B cell (primary cell): Measurements from ENCODE around the gene EFHC2. TPM values are rescaled to one million over a fixed set of nuclear protein-coding genes. Genes with fewer than 3 reads are reported as not detected.

ENCODE experiments used
- ATAC-seq: fragments of 200-7000 bp; cut with Tn5 transposase; one replicate; pipeline ENCODE4 v1.10.0; 2021; ENCODE audit warnings: low read depth, mild to moderate bottlenecking, moderate number of reproducible peaks, moderate library complexity
- CTCF ChIA-PET: fragments of 350-600 bp; sonication (Branson Sonifier 250); formaldehyde crosslinking; loops from one replicate; lab custom pipeline; 2021; ENCODE audit warnings: antibody characterized with exemption, inconsistent platforms; lab: Charles Lee
- POLR2A ChIA-PET: fragments of 350-600 bp; sonication (Branson Sonifier 250); formaldehyde crosslinking; loops from one replicate; lab custom pipeline; 2021; ENCODE audit warnings: antibody characterized with exemption; lab: Charles Lee
- DNase-seq: peaks from one replicate; pipeline ENCODE4 v3.0.0; 2013
- H2AFZ ChIP-seq: 2 replicates; pipeline ENCODE4 v1.6.1; 2012; ENCODE audit warnings: mild to moderate bottlenecking, low read depth, low read length; ENCODE audit not compliant: insufficient read depth, poor library complexity, severe bottlenecking
- H3K27ac ChIP-seq, 2 donors: 1 replicate in 1 of 2; 2 replicates in 1 of 2; pipeline ENCODE4 v1.5.1; 2012 to 2013; ENCODE audit warnings: low read length in 2 of 2, mild to moderate bottlenecking in 2 of 2, moderate library complexity in 1 of 2
- H3K27me3 ChIP-seq, 4 experiments: fragments of 200-600 bp in 1 of 4; sonication (generic) in 1 of 4; replicated peaks in 1 of 4; 1 replicate in 2 of 4; 2 replicates in 2 of 4; pipeline versions ENCODE4 v1.6.1 to v1.7.0; 2013 to 2016; ENCODE audit warnings: low read length in 3 of 4, mild to moderate bottlenecking in 2 of 4, mixed read lengths in 1 of 4, moderate library complexity in 1 of 4; ENCODE audit not compliant: insufficient read depth in 4 of 4, control insufficient read depth in 3 of 4; ENCODE audit errors: control extremely low read depth in 1 of 4
- H3K36me3 ChIP-seq, 2 experiments: replicated peaks in 1 of 2; 1 replicate in 1 of 2; 2 replicates in 1 of 2; pipeline versions ENCODE4 v1.6.1 to v1.7.1; 2013; ENCODE audit warnings: low read length in 1 of 2; ENCODE audit not compliant: insufficient read depth in 2 of 2, control insufficient read depth in 1 of 2; ENCODE audit errors: control extremely low read depth in 1 of 2, extremely low read depth in 1 of 2
- H3K4me1 ChIP-seq, 2 donors: fragments of 200-600 bp in 1 of 2; sonication (generic) in 1 of 2; 1 replicate in 1 of 2; 2 replicates in 1 of 2; pipeline versions ENCODE4 v1.5.1 to v1.6.1; 2013 to 2017; ENCODE audit warnings: low read length in 2 of 2; ENCODE audit not compliant: control insufficient read depth in 2 of 2, insufficient read depth in 2 of 2
- H3K4me2 ChIP-seq: replicated peaks from 2 replicates; pipeline ENCODE3; 2012; ENCODE audit warnings: mild to moderate bottlenecking, low read depth, low read length; ENCODE audit not compliant: poor library complexity, severe bottlenecking
- H3K4me3 ChIP-seq, 5 experiments: fragments of 200-600 bp in 1 of 5; sonication (generic) in 1 of 5; 1 replicate in 3 of 5; 2 replicates in 2 of 5; pipeline versions ENCODE4 v1.5.1 to v1.7.0; 2011 to 2016; ENCODE audit warnings: low read length in 4 of 5, mild to moderate bottlenecking in 4 of 5, low read depth in 2 of 5, control low read depth in 1 of 5, moderate library complexity in 1 of 5; ENCODE audit not compliant: insufficient read depth in 1 of 5; ENCODE audit errors: control extremely low read depth in 1 of 5, extremely low read depth in 1 of 5
- H3K79me2 ChIP-seq: fragments of 200-600 bp; sonication (generic); one replicate; pipeline ENCODE4 v1.6.0; 2016; ENCODE audit warnings: low read length; ENCODE audit not compliant: control insufficient read depth, insufficient read depth
- H3K9ac ChIP-seq: fragments of 200-600 bp; sonication (generic); 2 replicates; pipeline ENCODE4 v1.6.1; 2017; ENCODE audit warnings: mild to moderate bottlenecking, low read length, moderate library complexity
- H3K9me3 ChIP-seq, 3 donors: one replicate each; pipeline versions ENCODE4 v1.6.1 to v1.7.1; 2013; ENCODE audit warnings: low read length in 2 of 3; ENCODE audit not compliant: control insufficient read depth in 2 of 3, insufficient read depth in 1 of 3; ENCODE audit errors: control extremely low read depth in 1 of 3
- H4K20me1 ChIP-seq: 2 replicates; pipeline ENCODE4 v1.6.0; 2012; ENCODE audit warnings: mild to moderate bottlenecking, low read length; ENCODE audit not compliant: insufficient read depth, control insufficient read depth, poor library complexity, severe bottlenecking
- H3K27ac Mint-ChIP-seq: one replicate; pipeline ENCODE4 v1.8.0; 2021; ENCODE audit warnings: mixed read lengths
- H3K27me3 Mint-ChIP-seq: one replicate; pipeline ENCODE4 v1.8.0; 2021; ENCODE audit warnings: mixed read lengths
- H3K4me1 Mint-ChIP-seq: one replicate; pipeline ENCODE4 v1.8.0; 2021; ENCODE audit warnings: mixed read lengths
- H3K4me3 Mint-ChIP-seq: one replicate; pipeline ENCODE4 v1.8.0; 2021; ENCODE audit warnings: mixed read lengths
- H3K9me3 Mint-ChIP-seq: one replicate; pipeline ENCODE4 v1.8.0; 2022; ENCODE audit warnings: mixed read lengths; ENCODE audit not compliant: insufficient read depth
- CTCF ChIP-seq: fragments of 200-600 bp; IDR thresholded peaks from one replicate; pipeline ENCODE4 v1.8.0; 2022; ENCODE audit warnings: antibody characterized with exemption, mild to moderate bottlenecking
- EZH2 ChIP-seq: IDR thresholded peaks from 2 replicates; pipeline ENCODE4 v1.6.1; 2012; ENCODE audit warnings: borderline replicate concordance, low read depth, mild to moderate bottlenecking, moderate library complexity, low read length; ENCODE audit not compliant: insufficient read depth, poor library complexity, severe bottlenecking
- WGBS: methylation state at CpG from one replicate; pipeline ENCODE4 v1.1.5; 2013; ENCODE audit warnings: missing lambda C conversion rate; ENCODE audit not compliant: insufficient coverage; 5-methylcytosine and 5-hydroxymethylcytosine counted together
- intact Hi-C: fragments of 100-400 bp; cut with micrococcal nuclease; formaldehyde crosslinking; loops from one replicate; pipeline ENCODE4 v1.10.0; 2022
- polyA plus RNA-seq: library from polyadenylated mRNA; depleted of rRNA; stranded (reverse); fragments of >200 nt; gene quantifications from 2 replicates; pipeline ENCODE4 v1.2.3, GENCODE V29; 2012
- total RNA-seq, 2 donors: library from RNA; stranded (reverse); fragments of 120-200 nt in 1 of 2; gene quantifications; 1 replicate in 1 of 2; 2 replicates in 1 of 2; pipeline versions ENCODE4 v1.2.3 to v1.2.4, GENCODE V29; 2013 to 2022

Gene EFHC2
- total and polyA plus RNA-seq, 2 donors (not counting 1 experiment from before 2014, with no cell fraction given) = 0.12 to 0.47 TPM

GRCh38 chrX:44352758-44353157, 9.3 kb upstream of the EFHC2 start:
- no CpG with 5 or more reads among the region's 5 CpGs for WGBS
- H3K36me3 ChIP-seq = no peaks in the 10 kb centered on the region
- no peak overlapping the region for H3K9ac ChIP-seq
- no peaks in the 10 kb centered on the region for H3K9me3 Mint-ChIP-seq
- no peaks in the 10 kb centered on the region for H3K9me3 ChIP-seq
- no peaks in the 10 kb centered on the region for H3K4me1 ChIP-seq
- no peak overlapping the region for H2AFZ ChIP-seq
- ATAC-seq (no peak), DNase-seq (no peak)
- H3K4me2 ChIP-seq = no peak overlapping the region
- no peaks in the 10 kb centered on the region for H3K79me2 ChIP-seq
- no peaks in the 10 kb centered on the region for H3K4me1 Mint-ChIP-seq
- ChIA-PET POLR2A (no interaction called here), CTCF (no interaction called here)
- intact Hi-C loops = no loop called here
- no peak overlapping the region for H3K27ac ChIP-seq
- H3K27ac Mint-ChIP-seq = no peak overlapping the region
- no peaks in the 10 kb centered on the region for H4K20me1 ChIP-seq
- no peak for TF ChIP-seq EZH2
- TF ChIP-seq CTCF = no peak
- no peak overlapping the region for H3K4me3 ChIP-seq
- H3K4me3 Mint-ChIP-seq = no peak overlapping the region
- peaks cover 10% of the 10 kb centered on the region for H3K27me3 Mint-ChIP-seq
- peaks cover 0 to 14% (median 0%) of the 10 kb centered on the region in 4 experiments for H3K27me3 ChIP-seq

GRCh38 chrX:44349561-44349960, 6.1 kb upstream of the EFHC2 start:
- Mint-ChIP-seq H3K27ac (no peak overlapping the region), H3K27me3 (peaks cover 6% of the 10 kb centered on the region), H3K9me3 (no peaks in the 10 kb centered on the region), H3K4me1 (peaks cover 5% of the 10 kb centered on the region), H3K4me3 (no peak overlapping the region)
- no peak for ATAC-seq
- H3K4me2 ChIP-seq = no peak overlapping the region
- H2AFZ ChIP-seq = no peak overlapping the region
- no peaks in the 10 kb centered on the region for H3K9me3 ChIP-seq
- 42% methylated on average over 2 of the region's 5 CpGs for WGBS
- no peak overlapping the region for H3K9ac ChIP-seq
- H4K20me1 ChIP-seq = no peaks in the 10 kb centered on the region
- no peak for TF ChIP-seq EZH2
- no peak for TF ChIP-seq CTCF
- intact Hi-C loops = no loop called here
- CTCF ChIA-PET = no interaction called here
- no peak overlapping the region for H3K4me3 ChIP-seq
- peaks cover 0 to 14% (median 0%) of the 10 kb centered on the region in 4 experiments for H3K27me3 ChIP-seq
- DNase-seq = no peak
- no peaks in the 10 kb centered on the region for H3K36me3 ChIP-seq
- POLR2A ChIA-PET = no interaction called here
- H3K27ac ChIP-seq = no peak overlapping the region
- no peaks in the 10 kb centered on the region for H3K79me2 ChIP-seq
- peaks cover 5 to 6% of the 10 kb centered on the region in 2 donors for H3K4me1 ChIP-seq
